Measurements from ENCODE around the gene FSTL4.

FSTL4 gene

GRCh38 chr5:133296624-133297023, 315.7 kb downstream of the FSTL4 start:
- no peak for ATAC-seq
- TF ChIP-seq ZFP30 (CRISPR knock-in tag; IDR thresholded peaks at IDR 0.05) = no peak
- TF ChIP-seq, protein P1, sequence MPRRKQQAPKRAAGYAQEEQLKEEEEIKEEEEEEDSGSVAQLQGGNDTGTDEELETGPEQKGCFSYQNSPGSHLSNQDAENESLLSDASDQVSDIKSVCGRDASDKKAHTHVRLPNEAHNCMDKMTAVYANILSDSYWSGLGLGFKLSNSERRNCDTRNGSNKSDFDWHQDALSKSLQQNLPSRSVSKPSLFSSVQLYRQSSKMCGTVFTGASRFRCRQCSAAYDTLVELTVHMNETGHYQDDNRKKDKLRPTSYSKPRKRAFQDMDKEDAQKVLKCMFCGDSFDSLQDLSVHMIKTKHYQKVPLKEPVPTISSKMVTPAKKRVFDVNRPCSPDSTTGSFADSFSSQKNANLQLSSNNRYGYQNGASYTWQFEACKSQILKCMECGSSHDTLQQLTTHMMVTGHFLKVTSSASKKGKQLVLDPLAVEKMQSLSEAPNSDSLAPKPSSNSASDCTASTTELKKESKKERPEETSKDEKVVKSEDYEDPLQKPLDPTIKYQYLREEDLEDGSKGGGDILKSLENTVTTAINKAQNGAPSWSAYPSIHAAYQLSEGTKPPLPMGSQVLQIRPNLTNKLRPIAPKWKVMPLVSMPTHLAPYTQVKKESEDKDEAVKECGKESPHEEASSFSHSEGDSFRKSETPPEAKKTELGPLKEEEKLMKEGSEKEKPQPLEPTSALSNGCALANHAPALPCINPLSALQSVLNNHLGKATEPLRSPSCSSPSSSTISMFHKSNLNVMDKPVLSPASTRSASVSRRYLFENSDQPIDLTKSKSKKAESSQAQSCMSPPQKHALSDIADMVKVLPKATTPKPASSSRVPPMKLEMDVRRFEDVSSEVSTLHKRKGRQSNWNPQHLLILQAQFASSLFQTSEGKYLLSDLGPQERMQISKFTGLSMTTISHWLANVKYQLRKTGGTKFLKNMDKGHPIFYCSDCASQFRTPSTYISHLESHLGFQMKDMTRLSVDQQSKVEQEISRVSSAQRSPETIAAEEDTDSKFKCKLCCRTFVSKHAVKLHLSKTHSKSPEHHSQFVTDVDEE (CRISPR knock-in tag; IDR thresholded peaks at IDR 0.05) = no peak
- no peak for TF ChIP-seq ZNF565 (CRISPR knock-in tag; conservative IDR thresholded peaks at IDR 0.05; ENCODE audit: low read depth)
- TF ChIP-seq SNAI2 (CRISPR knock-in tag; IDR thresholded peaks at IDR 0.05) = no peak
- TF ChIP-seq CSDC2 (CRISPR knock-in tag; IDR thresholded peaks at IDR 0.05) = no peak
- no peak for TF ChIP-seq GLIS3 (CRISPR knock-in tag; IDR thresholded peaks at IDR 0.05)
- TF ChIP-seq, protein P2, sequence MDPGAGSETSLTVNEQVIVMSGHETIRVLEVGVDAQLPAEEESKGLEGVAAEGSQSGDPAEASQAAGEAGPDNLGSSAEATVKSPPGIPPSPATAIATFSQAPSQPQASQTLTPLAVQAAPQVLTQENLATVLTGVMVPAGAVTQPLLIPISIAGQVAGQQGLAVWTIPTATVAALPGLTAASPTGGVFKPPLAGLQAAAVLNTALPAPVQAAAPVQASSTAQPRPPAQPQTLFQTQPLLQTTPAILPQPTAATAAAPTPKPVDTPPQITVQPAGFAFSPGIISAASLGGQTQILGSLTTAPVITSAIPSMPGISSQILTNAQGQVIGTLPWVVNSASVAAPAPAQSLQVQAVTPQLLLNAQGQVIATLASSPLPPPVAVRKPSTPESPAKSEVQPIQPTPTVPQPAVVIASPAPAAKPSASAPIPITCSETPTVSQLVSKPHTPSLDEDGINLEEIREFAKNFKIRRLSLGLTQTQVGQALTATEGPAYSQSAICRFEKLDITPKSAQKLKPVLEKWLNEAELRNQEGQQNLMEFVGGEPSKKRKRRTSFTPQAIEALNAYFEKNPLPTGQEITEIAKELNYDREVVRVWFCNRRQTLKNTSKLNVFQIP (CRISPR knock-in tag; IDR thresholded peaks at IDR 0.05; ENCODE audit: borderline replicate concordance, low read depth) = no peak
- TF ChIP-seq ARNTL (CRISPR knock-in tag; IDR thresholded peaks at IDR 0.05; ENCODE audit: borderline replicate concordance, low read depth) = no peak

- ATAC-seq = no peak
- TF ChIP-seq ZNF70 (CRISPR knock-in tag; IDR thresholded peaks at IDR 0.05) (no peak), RARB (CRISPR knock-in tag; IDR thresholded peaks at IDR 0.05) (no peak), BACH2 (CRISPR knock-in tag; IDR thresholded peaks at IDR 0.05; ENCODE audit: borderline replicate concordance) (no peak), PATZ1 (CRISPR knock-in tag; IDR thresholded peaks at IDR 0.05; ENCODE audit: borderline replicate concordance) (no peak), CSDC2 (CRISPR knock-in tag; IDR thresholded peaks at IDR 0.05) (no peak), SNAI2 (CRISPR knock-in tag; IDR thresholded peaks at IDR 0.05) (no peak), ZFP30 (CRISPR knock-in tag; IDR thresholded peaks at IDR 0.05) (no peak), ARNTL (CRISPR knock-in tag; IDR thresholded peaks at IDR 0.05; ENCODE audit: borderline replicate concordance, low read depth) (no peak)
- TF ChIP-seq, protein P3, sequence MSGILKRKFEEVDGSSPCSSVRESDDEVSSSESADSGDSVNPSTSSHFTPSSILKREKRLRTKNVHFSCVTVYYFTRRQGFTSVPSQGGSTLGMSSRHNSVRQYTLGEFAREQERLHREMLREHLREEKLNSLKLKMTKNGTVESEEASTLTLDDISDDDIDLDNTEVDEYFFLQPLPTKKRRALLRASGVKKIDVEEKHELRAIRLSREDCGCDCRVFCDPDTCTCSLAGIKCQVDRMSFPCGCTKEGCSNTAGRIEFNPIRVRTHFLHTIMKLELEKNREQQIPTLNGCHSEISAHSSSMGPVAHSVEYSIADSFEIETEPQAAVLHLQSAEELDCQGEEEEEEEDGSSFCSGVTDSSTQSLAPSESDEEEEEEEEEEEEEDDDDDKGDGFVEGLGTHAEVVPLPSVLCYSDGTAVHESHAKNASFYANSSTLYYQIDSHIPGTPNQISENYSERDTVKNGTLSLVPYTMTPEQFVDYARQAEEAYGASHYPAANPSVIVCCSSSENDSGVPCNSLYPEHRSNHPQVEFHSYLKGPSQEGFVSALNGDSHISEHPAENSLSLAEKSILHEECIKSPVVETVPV (CRISPR knock-in tag; IDR thresholded peaks at IDR 0.05) = no peak
- TF ChIP-seq, protein P1 (CRISPR knock-in tag; IDR thresholded peaks at IDR 0.05) = no peak
Observed at GRCh38 chr5:133295520-133295919, 316.8 kb downstream of the FSTL4 start.

GRCh38 chr5:133294380-133294779, 318.0 kb downstream of the FSTL4 start:
- no peak for ATAC-seq
- TF ChIP-seq, protein P3 (CRISPR knock-in tag; IDR thresholded peaks at IDR 0.05) = no peak
- TF ChIP-seq PATZ1 (CRISPR knock-in tag; IDR thresholded peaks at IDR 0.05; ENCODE audit: borderline replicate concordance) (no peak), CREB5 (CRISPR knock-in tag; IDR thresholded peaks at IDR 0.05; ENCODE audit: low read depth) (no peak), SNAI2 (CRISPR knock-in tag; IDR thresholded peaks at IDR 0.05) (no peak), GLIS3 (CRISPR knock-in tag; IDR thresholded peaks at IDR 0.05) (no peak), ZNF565 (CRISPR knock-in tag; conservative IDR thresholded peaks at IDR 0.05; ENCODE audit: low read depth) (no peak), PPARA (CRISPR knock-in tag; IDR thresholded peaks at IDR 0.05; ENCODE audit: borderline replicate concordance) (no peak), ISL1 (CRISPR knock-in tag; IDR thresholded peaks at IDR 0.05) (no peak), ZFP30 (CRISPR knock-in tag; IDR thresholded peaks at IDR 0.05) (no peak), ZFP3 (CRISPR knock-in tag; IDR thresholded peaks at IDR 0.05) (no peak), ZC3H10 (CRISPR knock-in tag; IDR thresholded peaks at IDR 0.05) (no peak), TCF4 (CRISPR knock-in tag; IDR thresholded peaks at IDR 0.05; ENCODE audit: borderline replicate concordance) (no peak)
